Measurements from ENCODE around the gene LRMDA. TPM values are rescaled to one million over a fixed set of nuclear protein-coding genes. Genes with fewer than 3 reads are reported as not detected.

LRMDA gene
- total RNA-seq, 1 donor from 2014 or later = 2.1 TPM

- H3K27me3 Mint-ChIP-seq (ENCODE audit: unreplicated experiment) = no peaks in the 10 kb centered on the region
- H3K4me3 Mint-ChIP-seq (ENCODE audit: unreplicated experiment) = no peak overlapping the region
- H3K27ac Mint-ChIP-seq (ENCODE audit: unreplicated experiment) = no peak overlapping the region
- H3K9me3 Mint-ChIP-seq (ENCODE audit: unreplicated experiment) = peaks cover under 1% of the 10 kb centered on the region
- peaks cover 8% of the 10 kb centered on the region for H3K4me1 Mint-ChIP-seq (ENCODE audit: low read depth, unreplicated experiment)
- no peak for TF ChIP-seq CTCF (IDR thresholded peaks at IDR 0.05; ENCODE audit: partially characterized antibody, unreplicated experiment)
- no peaks in the 10 kb centered on the region for H3K36me3 Mint-ChIP-seq (ENCODE audit: unreplicated experiment)
- no peak for DNase-seq
Measured at GRCh38 chr10:76007667-76008181, 576.3 kb downstream of the LRMDA start.

- no peak overlapping the region for H3K4me3 Mint-ChIP-seq (ENCODE audit: unreplicated experiment)
- peaks cover 1% of the 10 kb centered on the region for H3K9me3 Mint-ChIP-seq (ENCODE audit: unreplicated experiment)
- no peak overlapping the region for H3K27ac Mint-ChIP-seq (ENCODE audit: unreplicated experiment)
- DNase-seq = no peak
- H3K36me3 Mint-ChIP-seq (ENCODE audit: unreplicated experiment) = no peaks in the 10 kb centered on the region
- H3K27me3 Mint-ChIP-seq (ENCODE audit: unreplicated experiment) = no peaks in the 10 kb centered on the region
- peaks cover 8% of the 10 kb centered on the region for H3K4me1 Mint-ChIP-seq (ENCODE audit: low read depth, unreplicated experiment)
- TF ChIP-seq CTCF (IDR thresholded peaks at IDR 0.05; ENCODE audit: partially characterized antibody, unreplicated experiment) = no peak
Measured at GRCh38 chr10:76009531-76009930, 578.1 kb downstream of the LRMDA start.

GRCh38 chr10:76010703-76011102, 579.3 kb downstream of the LRMDA start:
- Mint-ChIP-seq H3K9me3 (ENCODE audit: unreplicated experiment) (peaks cover 1% of the 10 kb centered on the region), H3K4me3 (ENCODE audit: unreplicated experiment) (no peak overlapping the region), H3K36me3 (ENCODE audit: unreplicated experiment) (no peaks in the 10 kb centered on the region), H3K27me3 (ENCODE audit: unreplicated experiment) (no peaks in the 10 kb centered on the region), H3K4me1 (ENCODE audit: low read depth, unreplicated experiment) (peaks cover 8% of the 10 kb centered on the region), H3K27ac (ENCODE audit: unreplicated experiment) (no peak overlapping the region)
- TF ChIP-seq CTCF (IDR thresholded peaks at IDR 0.05; ENCODE audit: partially characterized antibody, unreplicated experiment) = no peak
- DNase-seq = no peak

GRCh38 chr10:76012716-76013327, 581.4 kb downstream of the LRMDA start:
- no peaks in the 10 kb centered on the region for H3K36me3 Mint-ChIP-seq (ENCODE audit: unreplicated experiment)
- peaks cover 2% of the 10 kb centered on the region for H3K4me1 Mint-ChIP-seq (ENCODE audit: low read depth, unreplicated experiment)
- no peak overlapping the region for H3K27ac Mint-ChIP-seq (ENCODE audit: unreplicated experiment)
- peaks cover 1% of the 10 kb centered on the region for H3K9me3 Mint-ChIP-seq (ENCODE audit: unreplicated experiment)
- no peak for DNase-seq
- H3K4me3 Mint-ChIP-seq (ENCODE audit: unreplicated experiment) = no peak overlapping the region
- no peaks in the 10 kb centered on the region for H3K27me3 Mint-ChIP-seq (ENCODE audit: unreplicated experiment)
- TF ChIP-seq CTCF (IDR thresholded peaks at IDR 0.05; ENCODE audit: partially characterized antibody, unreplicated experiment) = no peak

- no peaks in the 10 kb centered on the region for H3K4me1 Mint-ChIP-seq (ENCODE audit: low read depth, unreplicated experiment)
- H3K4me3 Mint-ChIP-seq (ENCODE audit: unreplicated experiment) = no peak overlapping the region
- H3K27ac Mint-ChIP-seq (ENCODE audit: unreplicated experiment) = no peak overlapping the region
- no peaks in the 10 kb centered on the region for H3K27me3 Mint-ChIP-seq (ENCODE audit: unreplicated experiment)
- no peak for DNase-seq
- no peaks in the 10 kb centered on the region for H3K36me3 Mint-ChIP-seq (ENCODE audit: unreplicated experiment)
- peaks cover 1% of the 10 kb centered on the region for H3K9me3 Mint-ChIP-seq (ENCODE audit: unreplicated experiment)
- TF ChIP-seq CTCF (IDR thresholded peaks at IDR 0.05; ENCODE audit: partially characterized antibody, unreplicated experiment) = no peak
Measured at GRCh38 chr10:76015245-76015644, 583.8 kb downstream of the LRMDA start.
